Smooth muscle cell (in vitro differentiated cells): ENCODE measurements around the gene THAP2. TPM values are rescaled to one million over a fixed set of nuclear protein-coding genes. Genes with fewer than 3 reads are reported as not detected.
"Not testable (repeated sequence)": the region's sequence is repeated elsewhere in the genome, so short reads cannot be mapped to it uniquely, and the experiment has no call there.

Experiments used
- DNase-seq: peaks from one replicate; lab custom pipeline; 2025; ENCODE audit not compliant: unreplicated experiment; lab: John Stamatoyannopoulos, UW
- H2AFZ ChIP-seq: fragments of 200-600 bp; sonication (generic); 2 replicates; pipeline ENCODE4 v1.6.0; 2016; ENCODE audit warnings: antibody characterized with exemption, low read depth, mild to moderate bottlenecking
- H3F3A ChIP-seq: fragments of 200-600 bp; sonication (generic); 2 replicates; pipeline ENCODE4 v1.6.0; 2017; ENCODE audit warnings: antibody characterized with exemption, low read depth
- H3K27ac ChIP-seq: fragments of 200-600 bp; sonication (generic); 2 replicates; pipeline ENCODE4 v1.5.1; 2016; ENCODE audit warnings: low read depth, mild to moderate bottlenecking
- H3K27me3 ChIP-seq: fragments of 200-600 bp; sonication (generic); 2 replicates; pipeline ENCODE4 v1.6.1; 2016; ENCODE audit warnings: low read depth, mild to moderate bottlenecking
- H3K36me3 ChIP-seq: fragments of 200-600 bp; sonication (generic); 2 replicates; pipeline ENCODE4 v1.5.1; 2016; ENCODE audit warnings: low read depth
- H3K4me1 ChIP-seq: fragments of 200-600 bp; sonication (generic); 2 replicates; pipeline ENCODE4 v1.5.1; 2016; ENCODE audit warnings: low read depth
- H3K4me2 ChIP-seq: fragments of 200-600 bp; sonication (generic); 2 replicates; pipeline ENCODE4 v1.6.0; 2016; ENCODE audit warnings: mild to moderate bottlenecking
- H3K4me3 ChIP-seq: fragments of 200-600 bp; sonication (generic); 2 replicates; pipeline ENCODE4 v1.5.1; 2016; ENCODE audit warnings: mild to moderate bottlenecking
- H3K79me2 ChIP-seq: fragments of 200-600 bp; sonication (generic); 2 replicates; pipeline ENCODE4 v1.6.0; 2016; ENCODE audit warnings: low read depth, mild to moderate bottlenecking
- H3K9ac ChIP-seq: fragments of 200-600 bp; sonication (generic); 2 replicates; pipeline ENCODE4 v1.6.0; 2016; ENCODE audit warnings: low read depth
- H3K9me3 ChIP-seq: fragments of 200-600 bp; sonication (generic); replicated peaks from 2 replicates; pipeline ENCODE4 v1.5.1; 2016; ENCODE audit warnings: low read depth
- H4K20me1 ChIP-seq: fragments of 200-600 bp; sonication (generic); 2 replicates; pipeline ENCODE4 v1.6.0; 2016; ENCODE audit warnings: low read depth
- CTCF ChIP-seq: fragments of 200-600 bp; sonication (generic); IDR thresholded peaks from 2 replicates; pipeline ENCODE4 v1.5.1; 2017; ENCODE audit warnings: borderline replicate concordance, mild to moderate bottlenecking, antibody characterized with exemption; ENCODE audit not compliant: insufficient read depth, poor library complexity, severe bottlenecking
- WGBS: methylation state at CpG from one replicate; pipeline ENCODE4 v1.1.7; 2016; ENCODE audit warnings: low lambda C conversion rate; 5-methylcytosine and 5-hydroxymethylcytosine counted together
- polyA plus RNA-seq: library from polyadenylated mRNA; unstranded; fragments of >200 nt; fragmentation: Nextera tagmentation; extraction: Ambion mirVana; gene quantifications from 2 replicates; pipeline ENCODE4 v1.2.1, GENCODE V29; 2016
- total RNA-seq: library from RNA; depleted of rRNA; stranded (reverse); fragments of >200 nt; gene quantifications from 2 replicates; pipeline ENCODE4 v1.2.3, GENCODE V29; 2014

THAP2 gene
- total and polyA plus RNA-seq, 2 experiments from 2014 or later: 8.8 to 33.3 TPM

GRCh38 chr12:71695782-71696181 lies 31.7 kb downstream of the THAP2 start:
- no peak overlapping the region for H3K4me3 ChIP-seq
- no peaks in the 10 kb centered on the region for H3K4me1 ChIP-seq
- H3F3A ChIP-seq: no peaks in the 10 kb centered on the region
- no peak for DNase-seq
- H3K9ac ChIP-seq: no peak overlapping the region
- no peak overlapping the region for H3K4me2 ChIP-seq
- H3K9me3 ChIP-seq: no peaks in the 10 kb centered on the region
- H3K36me3 ChIP-seq: no peaks in the 10 kb centered on the region
- H4K20me1 ChIP-seq: no peaks in the 10 kb centered on the region
- TF ChIP-seq CTCF: no peak
- H3K79me2 ChIP-seq: no peaks in the 10 kb centered on the region
- WGBS: 94% methylated on average over 1 of the region's 1 CpG
- no peak overlapping the region for H3K27ac ChIP-seq
- H2AFZ ChIP-seq: no peak overlapping the region
- no peaks in the 10 kb centered on the region for H3K27me3 ChIP-seq

GRCh38 chr12:71702181-71702580 lies 38.1 kb downstream of the THAP2 start:
- DNase-seq, H3K79me2 ChIP-seq, H3F3A ChIP-seq, H3K4me1 ChIP-seq, H3K4me2 ChIP-seq, H3K9ac ChIP-seq, H3K9me3 ChIP-seq, H4K20me1 ChIP-seq, H3K27me3 ChIP-seq, H3K27ac ChIP-seq, H3K36me3 ChIP-seq, H2AFZ ChIP-seq, H3K4me3 ChIP-seq: not testable (repeated sequence)
- WGBS: 96% methylated on average over 8 of the region's 8 CpGs

- no peaks in the 10 kb centered on the region for H4K20me1 ChIP-seq
- H3K4me2 ChIP-seq: no peak overlapping the region
- DNase-seq: no peak
- H3K36me3 ChIP-seq: no peaks in the 10 kb centered on the region
- H2AFZ ChIP-seq: no peak overlapping the region
- no peak overlapping the region for H3K9ac ChIP-seq
- H3K27me3 ChIP-seq: no peaks in the 10 kb centered on the region
- no peak for TF ChIP-seq CTCF
- 95% methylated on average over 5 of the region's 5 CpGs for WGBS
- no peaks in the 10 kb centered on the region for H3F3A ChIP-seq
- H3K4me3 ChIP-seq: no peak overlapping the region
- H3K9me3 ChIP-seq: no peaks in the 10 kb centered on the region
- no peaks in the 10 kb centered on the region for H3K79me2 ChIP-seq
- H3K4me1 ChIP-seq: no peaks in the 10 kb centered on the region
- no peak overlapping the region for H3K27ac ChIP-seq
These were observed 38.5 kb downstream of the THAP2 start for GRCh38 chr12:71702590-71702989.

GRCh38 chr12:71703206-71703605 lies 39.1 kb downstream of the THAP2 start:
- H3K4me2 ChIP-seq: no peak overlapping the region
- H3K9me3 ChIP-seq: no peaks in the 10 kb centered on the region
- no peak overlapping the region for H3K4me3 ChIP-seq
- no peak overlapping the region for H2AFZ ChIP-seq
- H3K27ac ChIP-seq: no peak overlapping the region
- H3F3A ChIP-seq: no peaks in the 10 kb centered on the region
- no peak overlapping the region for H3K9ac ChIP-seq
- no peak for DNase-seq
- no peaks in the 10 kb centered on the region for H3K4me1 ChIP-seq
- H3K36me3 ChIP-seq: no peaks in the 10 kb centered on the region
- no peak for TF ChIP-seq CTCF
- H3K79me2 ChIP-seq: no peaks in the 10 kb centered on the region
- no peaks in the 10 kb centered on the region for H3K27me3 ChIP-seq
- no peaks in the 10 kb centered on the region for H4K20me1 ChIP-seq
- 85% methylated on average over 2 of the region's 2 CpGs for WGBS
